Neural crest cell (in vitro differentiated cells): Measurements from ENCODE around the gene ASH1L. TPM values are rescaled to one million over a fixed set of nuclear protein-coding genes. Genes with fewer than 3 reads are reported as not detected.
"Not testable (repeated sequence)": the region's sequence is repeated elsewhere in the genome, so short reads cannot be mapped to it uniquely, and the experiment has no call there.

ENCODE experiments used
- DNase-seq: peaks from one replicate; pipeline ENCODE4 v3.0.0; 2021; ENCODE audit warnings: low read depth, mixed read lengths, low spot score
- H3K27ac Mint-ChIP-seq: one replicate; pipeline ENCODE4 v1.8.0; 2021; ENCODE audit warnings: mild to moderate bottlenecking, mixed read lengths; ENCODE audit not compliant: unreplicated experiment
- H3K27me3 Mint-ChIP-seq: 2 replicates; pipeline ENCODE4 v1.8.0; 2021; ENCODE audit warnings: low read depth, mild to moderate bottlenecking, mixed read lengths
- H3K36me3 Mint-ChIP-seq: 2 replicates; pipeline ENCODE4 v1.8.0; 2021; ENCODE audit warnings: low read depth, mild to moderate bottlenecking, mixed read lengths
- H3K4me1 Mint-ChIP-seq: 2 replicates; pipeline ENCODE4 v1.8.0; 2021; ENCODE audit warnings: mixed read lengths
- H3K4me3 Mint-ChIP-seq: one replicate; pipeline ENCODE4 v1.8.0; 2021; ENCODE audit warnings: mild to moderate bottlenecking, mixed read lengths
- H3K9me3 Mint-ChIP-seq: 2 replicates; pipeline ENCODE4 v1.8.0; 2021; ENCODE audit warnings: mixed read lengths
- total RNA-seq: library from RNA; stranded (reverse); gene quantifications from 2 replicates; pipeline ENCODE4 v1.2.1, GENCODE V29; 2021
- TF ChIP-seq, protein P1 (sequence below): fragments of 200-600 bp; sonication (generic); conservative IDR thresholded peaks from 2 replicates; pipeline ENCODE4 v1.5.0; 2021; ENCODE audit warnings: antibody characterized with exemption, mild to moderate bottlenecking

The ASH1L gene
- total RNA-seq, 1 donor from 2014 or later, result 35.4 TPM

DNA sequence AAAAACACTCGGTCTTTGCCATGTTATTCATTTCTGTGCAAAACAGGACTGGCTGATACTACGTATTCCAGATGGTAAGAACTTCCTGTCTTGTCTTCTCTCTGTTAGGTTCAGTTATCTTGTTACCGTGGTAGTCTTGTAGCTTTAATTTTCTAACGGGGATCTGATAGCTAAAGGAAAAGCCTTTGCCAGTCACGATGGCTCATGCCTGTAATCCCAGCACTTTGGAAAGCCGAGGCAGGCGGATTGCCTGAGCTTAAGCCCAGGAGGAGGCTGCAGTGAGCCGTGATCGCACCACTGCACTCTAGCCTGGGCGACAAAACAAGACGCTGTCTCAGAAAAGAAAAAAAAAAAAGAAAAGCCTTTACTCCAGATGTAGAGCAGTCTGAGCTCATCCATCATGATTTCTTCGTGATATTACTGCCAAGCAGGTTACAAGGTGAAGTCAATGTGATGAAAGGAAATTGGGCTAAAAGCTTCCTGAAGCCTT lies 36.3 kb upstream of the ASH1L start:
- no peak for DNase-seq
- peak overlapping the region; percentile 7 for H3K4me3 Mint-ChIP-seq
- TF ChIP-seq, protein P1, sequence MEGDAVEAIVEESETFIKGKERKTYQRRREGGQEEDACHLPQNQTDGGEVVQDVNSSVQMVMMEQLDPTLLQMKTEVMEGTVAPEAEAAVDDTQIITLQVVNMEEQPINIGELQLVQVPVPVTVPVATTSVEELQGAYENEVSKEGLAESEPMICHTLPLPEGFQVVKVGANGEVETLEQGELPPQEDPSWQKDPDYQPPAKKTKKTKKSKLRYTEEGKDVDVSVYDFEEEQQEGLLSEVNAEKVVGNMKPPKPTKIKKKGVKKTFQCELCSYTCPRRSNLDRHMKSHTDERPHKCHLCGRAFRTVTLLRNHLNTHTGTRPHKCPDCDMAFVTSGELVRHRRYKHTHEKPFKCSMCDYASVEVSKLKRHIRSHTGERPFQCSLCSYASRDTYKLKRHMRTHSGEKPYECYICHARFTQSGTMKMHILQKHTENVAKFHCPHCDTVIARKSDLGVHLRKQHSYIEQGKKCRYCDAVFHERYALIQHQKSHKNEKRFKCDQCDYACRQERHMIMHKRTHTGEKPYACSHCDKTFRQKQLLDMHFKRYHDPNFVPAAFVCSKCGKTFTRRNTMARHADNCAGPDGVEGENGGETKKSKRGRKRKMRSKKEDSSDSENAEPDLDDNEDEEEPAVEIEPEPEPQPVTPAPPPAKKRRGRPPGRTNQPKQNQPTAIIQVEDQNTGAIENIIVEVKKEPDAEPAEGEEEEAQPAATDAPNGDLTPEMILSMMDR, result no peak
- H3K9me3 Mint-ChIP-seq, result no peaks in the 10 kb centered on the region
- no peaks in the 10 kb centered on the region for H3K36me3 Mint-ChIP-seq
- H3K27ac Mint-ChIP-seq, result peak overlapping the region; percentile 73
- H3K4me1 Mint-ChIP-seq, result peaks cover 30% of the 10 kb centered on the region
- no peaks in the 10 kb centered on the region for H3K27me3 Mint-ChIP-seq

DNA sequence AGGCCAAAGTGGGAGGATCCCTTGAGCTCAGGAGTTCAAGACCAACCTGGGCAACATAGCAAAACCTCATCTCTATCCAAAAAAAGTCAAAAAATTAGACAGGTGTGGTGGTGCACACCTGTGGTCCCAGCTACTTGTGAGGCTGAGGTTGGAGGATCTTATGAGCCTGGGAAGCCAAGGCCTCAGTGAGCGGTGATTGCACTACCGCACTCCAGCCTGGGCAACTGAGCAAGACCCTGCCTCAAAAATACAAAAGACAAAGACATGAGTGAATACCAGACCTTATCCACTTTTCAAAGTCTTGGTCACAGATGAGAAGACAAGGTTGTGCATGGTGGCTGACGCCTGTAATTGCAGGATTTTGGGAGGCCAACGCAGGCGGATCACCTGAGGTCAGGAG lies 34.3 kb upstream of the ASH1L start:
- Mint-ChIP-seq H3K4me3 (no peak overlapping the region), H3K27me3 (no peaks in the 10 kb centered on the region), H3K9me3 (no peaks in the 10 kb centered on the region), H3K27ac (no peak overlapping the region), H3K4me1 (peaks cover 30% of the 10 kb centered on the region), H3K36me3 (no peaks in the 10 kb centered on the region)
- TF ChIP-seq, protein P1, result no peak
- DNase-seq, result no peak

DNA sequence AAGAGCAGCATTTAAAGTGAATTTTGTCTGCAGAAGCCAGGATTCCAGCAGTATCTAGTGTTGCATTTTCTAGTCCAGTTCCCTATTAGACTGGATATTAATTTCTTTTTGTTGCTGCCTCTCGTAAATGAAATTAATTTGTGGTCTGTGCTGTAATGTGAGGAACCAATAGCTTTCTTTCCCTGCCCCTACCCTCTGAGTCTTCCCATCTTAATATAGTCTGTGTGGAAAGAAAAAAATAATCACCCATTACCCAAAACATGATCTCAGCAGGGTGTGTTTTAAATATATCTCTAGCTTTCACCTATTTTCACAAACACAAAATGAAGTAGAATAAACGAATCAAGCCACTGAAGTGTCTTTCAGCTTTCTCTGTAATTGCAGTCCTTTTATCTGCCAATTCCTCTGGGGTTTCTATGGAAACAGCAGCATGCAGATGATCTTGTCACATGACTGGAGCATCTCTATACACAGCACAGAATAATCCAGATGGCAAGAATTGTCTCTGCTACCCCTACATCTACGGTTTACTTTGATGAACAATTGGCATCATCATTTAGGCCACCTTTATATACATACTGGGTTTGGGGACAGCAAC lies 33.4 kb upstream of the ASH1L start:
- H3K27me3 Mint-ChIP-seq, H3K9me3 Mint-ChIP-seq, H3K4me3 Mint-ChIP-seq, H3K36me3 Mint-ChIP-seq, DNase-seq: not testable (repeated sequence)
- Mint-ChIP-seq H3K4me1 (peaks cover 30% of the 10 kb centered on the region), H3K27ac (peak overlapping the region; percentile 45)

DNA sequence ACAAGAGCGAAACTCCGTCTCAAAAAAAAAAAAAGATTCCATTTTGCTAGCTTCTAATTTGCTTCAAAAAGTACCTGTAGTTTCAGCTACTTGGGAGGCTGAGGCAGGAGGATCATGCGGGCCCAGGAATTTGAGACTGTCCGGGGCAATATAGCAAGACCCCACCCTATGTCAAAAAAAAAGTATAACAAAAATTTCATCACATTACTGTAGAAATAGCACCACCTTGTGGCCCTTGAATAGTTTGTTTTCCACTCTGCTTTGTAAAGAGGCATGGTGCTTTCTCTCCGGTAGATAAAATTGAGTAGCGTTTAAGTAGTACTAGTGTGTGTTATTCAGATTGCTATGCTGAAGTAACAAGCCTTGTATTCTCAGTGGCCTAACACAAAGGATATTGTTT lies 29.2 kb upstream of the ASH1L start:
- DNase-seq, result no peak
- peaks cover 8% of the 10 kb centered on the region for H3K4me1 Mint-ChIP-seq
- no peak overlapping the region for H3K4me3 Mint-ChIP-seq
- no peaks in the 10 kb centered on the region for H3K36me3 Mint-ChIP-seq
- H3K27me3 Mint-ChIP-seq, result no peaks in the 10 kb centered on the region
- TF ChIP-seq, protein P1, result peak; percentile 73
- no peaks in the 10 kb centered on the region for H3K9me3 Mint-ChIP-seq
- no peak overlapping the region for H3K27ac Mint-ChIP-seq

DNA sequence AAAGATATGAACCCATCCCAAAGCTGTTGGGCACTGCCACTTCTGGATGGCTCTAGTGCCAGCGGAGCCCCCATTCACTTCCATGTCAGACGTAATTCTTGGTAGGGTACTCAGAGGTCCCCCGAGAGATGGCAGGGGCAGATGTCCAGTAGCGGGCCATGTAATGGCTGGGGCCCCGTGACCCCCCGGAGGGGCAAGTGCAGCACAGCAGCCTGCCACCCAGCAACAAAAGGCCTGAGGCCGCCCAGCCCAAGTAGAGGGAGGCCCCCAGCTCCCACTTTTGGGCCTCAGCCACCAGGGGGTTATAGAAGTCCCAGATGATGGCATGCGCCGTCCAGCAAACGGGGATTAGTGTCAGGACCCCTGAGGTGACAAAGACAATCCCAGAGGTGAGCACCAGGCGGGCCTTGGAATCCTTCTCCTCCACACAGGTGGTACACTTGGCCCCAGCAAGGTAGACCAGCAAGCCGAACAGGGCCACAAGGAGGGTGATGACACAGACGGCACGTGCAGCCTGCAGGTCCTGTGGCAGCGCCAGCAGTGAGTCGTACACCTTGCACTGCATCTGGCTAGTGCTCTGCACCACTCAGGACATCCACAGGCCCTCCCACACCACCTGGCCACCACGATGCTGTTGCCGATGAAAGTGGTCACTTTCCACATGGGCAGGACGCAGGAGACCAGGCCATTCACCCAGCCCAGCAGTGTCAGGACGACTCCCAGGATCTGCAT lies 28.1 kb upstream of the ASH1L start:
- DNase-seq, H3K4me1 Mint-ChIP-seq, H3K36me3 Mint-ChIP-seq, H3K27me3 Mint-ChIP-seq, H3K27ac Mint-ChIP-seq, H3K9me3 Mint-ChIP-seq, H3K4me3 Mint-ChIP-seq: not testable (repeated sequence)

DNA sequence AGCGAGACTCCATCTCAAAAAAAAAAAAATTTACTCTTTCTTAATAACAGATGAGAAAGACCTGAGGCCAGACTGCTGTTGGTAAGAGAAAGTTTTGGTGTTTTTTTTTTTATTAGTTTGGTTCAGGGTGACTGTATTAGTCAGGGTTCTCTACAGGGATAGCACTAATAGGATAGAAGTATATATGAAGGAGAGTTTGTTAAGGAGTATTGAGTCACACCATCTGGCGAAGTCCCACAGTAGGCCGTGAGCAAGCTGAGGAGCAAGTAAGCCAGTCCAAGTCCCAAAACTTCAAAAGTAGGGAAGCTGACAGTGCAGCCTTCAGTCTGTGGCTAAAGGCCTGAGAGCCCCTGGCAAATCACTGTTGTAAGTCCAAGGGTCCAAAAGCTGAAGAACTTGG lies 26.7 kb upstream of the ASH1L start:
- not testable (repeated sequence) for H3K4me3 Mint-ChIP-seq, H3K4me1 Mint-ChIP-seq

DNA sequence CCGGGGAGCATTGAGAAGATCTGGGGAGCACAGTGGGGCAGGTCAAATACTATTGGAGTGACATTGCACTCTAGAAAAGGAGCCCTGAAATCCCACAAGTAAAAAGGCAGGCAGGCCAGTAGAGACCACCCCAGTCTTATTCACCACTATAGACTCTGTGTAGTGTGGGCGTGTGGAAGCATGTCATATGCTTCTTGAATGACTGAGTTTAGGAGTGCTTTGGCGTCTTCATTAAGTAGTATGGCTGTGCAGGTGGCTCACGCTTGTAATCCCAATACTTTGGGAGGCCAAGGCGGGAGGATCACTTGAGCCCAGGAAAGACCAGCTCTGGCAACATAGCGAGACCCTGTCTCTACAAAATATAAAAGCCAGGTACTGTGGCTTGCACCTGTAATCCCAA lies 21.2 kb upstream of the ASH1L start:
- H3K27ac Mint-ChIP-seq, H3K9me3 Mint-ChIP-seq, H3K4me3 Mint-ChIP-seq: not testable (repeated sequence)

More for the DNA sequence above, 26.7 kb upstream of the ASH1L start:
- not testable (repeated sequence) for H3K36me3 Mint-ChIP-seq, DNase-seq, H3K9me3 Mint-ChIP-seq, H3K27ac Mint-ChIP-seq, H3K27me3 Mint-ChIP-seq

DNA sequence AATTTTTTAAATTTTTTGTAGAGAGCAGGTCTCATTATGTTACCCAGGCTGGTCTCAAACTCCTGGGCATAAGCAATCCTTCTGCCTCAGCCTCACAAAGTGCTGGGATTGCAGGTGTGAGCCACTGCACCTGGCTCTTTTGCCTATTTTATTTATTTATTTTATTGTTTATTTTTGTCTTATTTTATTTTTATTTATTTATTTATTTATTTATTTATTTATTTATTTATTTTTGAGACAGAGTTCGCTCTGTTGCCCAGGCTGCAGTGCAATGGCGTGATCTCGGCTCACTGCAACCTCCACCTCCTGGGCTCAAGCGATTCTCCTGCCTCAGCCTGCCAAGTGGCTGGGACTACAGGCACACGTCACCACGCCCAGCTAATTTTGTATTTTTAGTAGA lies 13.0 kb upstream of the ASH1L start:
- not testable (repeated sequence) for H3K4me1 Mint-ChIP-seq, H3K9me3 Mint-ChIP-seq, H3K27me3 Mint-ChIP-seq, H3K36me3 Mint-ChIP-seq, DNase-seq, H3K4me3 Mint-ChIP-seq, H3K27ac Mint-ChIP-seq

More for the DNA sequence above, 21.2 kb upstream of the ASH1L start:
- not testable (repeated sequence) for H3K27me3 Mint-ChIP-seq, DNase-seq, H3K4me1 Mint-ChIP-seq, H3K36me3 Mint-ChIP-seq
